ENCODE measurements around the gene URI1.

DNA sequence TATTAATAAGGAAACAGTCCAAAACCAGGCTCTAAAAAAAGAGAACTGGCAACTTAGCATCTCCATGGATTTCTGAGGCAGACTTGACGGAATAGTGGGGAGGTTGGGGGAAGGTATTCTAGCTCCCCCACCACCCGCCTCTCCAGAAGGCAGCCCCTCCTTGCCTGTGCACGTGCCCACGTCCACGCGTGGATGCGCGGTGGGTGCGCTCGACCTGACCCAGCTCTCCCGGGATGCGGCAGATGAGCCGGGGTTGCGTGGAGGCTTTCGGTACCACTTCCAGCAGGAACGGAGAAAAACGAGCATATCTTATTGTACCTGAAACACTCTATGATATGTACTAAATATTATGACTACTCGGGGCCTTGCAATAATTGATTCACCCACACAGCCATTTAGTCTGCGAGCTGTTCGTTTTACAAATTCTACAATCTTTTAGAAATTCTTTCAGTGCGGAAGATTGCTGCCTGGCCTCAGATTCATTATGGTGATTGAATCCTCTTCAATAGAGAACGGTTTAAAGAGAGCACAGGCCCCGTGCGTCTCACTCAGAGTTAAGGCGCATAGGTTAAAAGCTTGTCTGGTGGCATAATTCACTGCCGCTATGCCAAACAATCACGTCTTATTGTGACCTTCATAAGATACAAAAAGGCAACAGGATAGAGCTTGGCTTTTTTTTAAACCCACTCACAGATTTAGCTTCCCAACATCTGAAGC, 117.9 kb downstream of the URI1 start:
- TF ChIP-seq, protein P1, sequence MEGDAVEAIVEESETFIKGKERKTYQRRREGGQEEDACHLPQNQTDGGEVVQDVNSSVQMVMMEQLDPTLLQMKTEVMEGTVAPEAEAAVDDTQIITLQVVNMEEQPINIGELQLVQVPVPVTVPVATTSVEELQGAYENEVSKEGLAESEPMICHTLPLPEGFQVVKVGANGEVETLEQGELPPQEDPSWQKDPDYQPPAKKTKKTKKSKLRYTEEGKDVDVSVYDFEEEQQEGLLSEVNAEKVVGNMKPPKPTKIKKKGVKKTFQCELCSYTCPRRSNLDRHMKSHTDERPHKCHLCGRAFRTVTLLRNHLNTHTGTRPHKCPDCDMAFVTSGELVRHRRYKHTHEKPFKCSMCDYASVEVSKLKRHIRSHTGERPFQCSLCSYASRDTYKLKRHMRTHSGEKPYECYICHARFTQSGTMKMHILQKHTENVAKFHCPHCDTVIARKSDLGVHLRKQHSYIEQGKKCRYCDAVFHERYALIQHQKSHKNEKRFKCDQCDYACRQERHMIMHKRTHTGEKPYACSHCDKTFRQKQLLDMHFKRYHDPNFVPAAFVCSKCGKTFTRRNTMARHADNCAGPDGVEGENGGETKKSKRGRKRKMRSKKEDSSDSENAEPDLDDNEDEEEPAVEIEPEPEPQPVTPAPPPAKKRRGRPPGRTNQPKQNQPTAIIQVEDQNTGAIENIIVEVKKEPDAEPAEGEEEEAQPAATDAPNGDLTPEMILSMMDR (IDR thresholded peaks at IDR 0.05 in 8 of 11, conservative IDR thresholded peaks at IDR 0.05 in 3 of 11), result no peak
- TF ChIP-seq POLR2A (IDR thresholded peaks at IDR 0.05), result no peak

Data from spleen (tissue), 7 donors.